Panc1 (cell line): ENCODE results near the gene INPP5D. TPM values are rescaled to one million over a fixed set of nuclear protein-coding genes. Genes with fewer than 3 reads are reported as not detected.

Experiments
- ATAC-seq: fragments of 200-7000 bp; cut with Tn5 transposase; 2 replicates; pipeline ENCODE4 v1.9.1; 2020; ENCODE audit warnings: mild to moderate bottlenecking, moderate library complexity
- BruUV-seq: library from RNA; stranded (reverse); fragments of 400-500 nt; replicated peaks from 2 replicates; lab custom pipeline; 2021; lab: Mats Ljungman, UMichigan
- CTCF ChIA-PET: fragments of 300-600 bp; sonication (Branson Sonifier 250); formaldehyde crosslinking; loops from one replicate; lab custom pipeline; 2022; ENCODE audit warnings: antibody characterized with exemption; lab: Charles Lee
- POLR2A ChIA-PET: fragments of 300-600 bp; sonication (Branson Sonifier 250); formaldehyde crosslinking; loops from one replicate; lab custom pipeline; 2022; ENCODE audit warnings: antibody characterized with exemption; lab: Charles Lee
- DNase-seq: peaks from one replicate; pipeline ENCODE4 v3.0.0-alpha.2; 2010; ENCODE audit warnings: low read depth, low spot score
- H3K27ac ChIP-seq: 2 replicates; pipeline ENCODE4 v1.5.1; 2011; ENCODE audit warnings: mild to moderate bottlenecking, low read length, inconsistent platforms
- H3K27me3 ChIP-seq: fragments of 200-500 bp; sonication (Bioruptor generic); 2 replicates; pipeline ENCODE4 v1.6.0; 2014; ENCODE audit warnings: low read length, inconsistent platforms; ENCODE audit not compliant: control insufficient read depth, insufficient read depth
- H3K36me3 ChIP-seq: fragments of 200-500 bp; sonication (Bioruptor generic); 2 replicates; pipeline ENCODE4 v1.5.1; 2014; ENCODE audit warnings: inconsistent platforms, mild to moderate bottlenecking, low read length, moderate library complexity; ENCODE audit not compliant: control insufficient read depth, insufficient read depth
- H3K4me1 ChIP-seq: 2 replicates; pipeline ENCODE4 v1.5.1; 2011; ENCODE audit warnings: inconsistent platforms, mild to moderate bottlenecking, low read length, moderate library complexity; ENCODE audit not compliant: control insufficient read depth, insufficient read depth
- H3K4me3 ChIP-seq, 2 experiments: 2 replicates each; pipeline ENCODE4 v1.5.1; 2011 to 2012; ENCODE audit warnings: low read depth in 2 of 2, low read length in 2 of 2, mild to moderate bottlenecking in 2 of 2, inconsistent platforms in 1 of 2, moderate library complexity in 1 of 2
- H3K9me3 ChIP-seq: fragments of 200-500 bp; sonication (Bioruptor generic); 2 replicates; pipeline ENCODE4 v1.5.1; 2014; ENCODE audit warnings: low read depth, mild to moderate bottlenecking, inconsistent platforms, low read length, moderate library complexity; ENCODE audit not compliant: control insufficient read depth, insufficient read depth
- CTCF ChIP-seq: fragments of 450-650 bp; IDR thresholded peaks from 2 replicates; pipeline ENCODE4 v1.5.1; 2017; ENCODE audit warnings: mild to moderate bottlenecking
- POLR2AphosphoS5 ChIP-seq: IDR thresholded peaks from 2 replicates; pipeline ENCODE4 v1.6.1; 2012; ENCODE audit warnings: mild to moderate bottlenecking, low read depth, low read length, moderate library complexity
- REST ChIP-seq, 2 experiments: IDR thresholded peaks; 2 replicates each; pipeline ENCODE4 v1.6.1; 2011 to 2012; ENCODE audit warnings: low read depth in 2 of 2, control low read depth in 1 of 2, low read length in 1 of 2, mild to moderate bottlenecking in 1 of 2, moderate library complexity in 1 of 2; ENCODE audit not compliant: insufficient read depth in 1 of 2
- SIN3A ChIP-seq: IDR thresholded peaks from 2 replicates; pipeline ENCODE4 v1.6.1; 2012; ENCODE audit warnings: low read depth, mild to moderate bottlenecking, low read length, moderate library complexity, borderline replicate concordance; ENCODE audit not compliant: insufficient read depth
- TCF7L2 ChIP-seq: IDR thresholded peaks from 2 replicates; pipeline ENCODE4 v1.6.1; 2011; ENCODE audit warnings: mild to moderate bottlenecking, low read depth, low read length, inconsistent platforms
- in situ Hi-C: cut with HindIII; loops from 2 replicates; pipeline ENCODE4 v1.10.0; 2016; ENCODE audit warnings: low sequenced_read_pairs, low pct_unique_long_range_greater_than_20kb
- intact Hi-C: fragments of 100-400 bp; cut with micrococcal nuclease; formaldehyde crosslinking; loops from one replicate; pipeline ENCODE4 v1.10.0; 2022; ENCODE audit not compliant: unreplicated experiment
- total RNA-seq: library from RNA; stranded (reverse); gene quantifications from one replicate; pipeline ENCODE4 v1.2.1, GENCODE V29; 2021; ENCODE audit not compliant: unreplicated experiment

Gene INPP5D
- total RNA-seq, 1 experiment from 2014 or later = 0.39 TPM

GRCh38 chr2:233137040-233137439, 76.9 kb downstream of the INPP5D start:
- ChIA-PET CTCF (no interaction called here), POLR2A (no interaction called here)
- intact Hi-C loops = no loop called here
- Histone ChIP-seq H3K27ac (no peak overlapping the region), H3K9me3 (no peaks in the 10 kb centered on the region), H3K4me1 (no peaks in the 10 kb centered on the region), H3K4me3 (no peak overlapping the region), H3K27me3 (no peaks in the 10 kb centered on the region), H3K36me3 (no peaks in the 10 kb centered on the region)
- in situ Hi-C loops = no loop called here
- TF ChIP-seq CTCF (no peak), POLR2AphosphoS5 (no peak), REST (IDR thresholded peaks at IDR 0.05; ENCODE audit: insufficient read depth in 1 of 2, low read depth in 2 of 2, low read length in 1 of 2) (no peak), TCF7L2 (no peak), SIN3A (no peak)
- DNase-seq (no peak), ATAC-seq (no peak)
- no TSS peak for BruUV-seq

- DNase-seq (no peak), ATAC-seq (no peak)
- Histone ChIP-seq H3K9me3 (no peaks in the 10 kb centered on the region), H3K4me1 (no peaks in the 10 kb centered on the region), H3K27me3 (no peaks in the 10 kb centered on the region), H3K27ac (no peak overlapping the region), H3K4me3 (no peak overlapping the region), H3K36me3 (no peaks in the 10 kb centered on the region)
- no peak for TF ChIP-seq CTCF
- no peak for TF ChIP-seq REST (IDR thresholded peaks at IDR 0.05; ENCODE audit: insufficient read depth in 1 of 2, low read depth in 2 of 2, low read length in 1 of 2)
- TF ChIP-seq TCF7L2 = no peak
- no peak for TF ChIP-seq SIN3A
- no peak for TF ChIP-seq POLR2AphosphoS5
- CTCF ChIA-PET = no interaction called here
- no TSS peak for BruUV-seq
- POLR2A ChIA-PET = no interaction called here
- intact Hi-C loops (no loop called here), in situ Hi-C loops (no loop called here)
Measured at GRCh38 chr2:233140077-233140585, 80.0 kb downstream of the INPP5D start.
